Natural killer cell treated with Interleukin-12 subunit alpha and Interleukin-12 subunit beta and Interleukin-15 and Interleukin-18, amount 100 ng/mL, for 72 hours (primary cell): ENCODE results near the gene ASAP3. TPM values are rescaled to one million over a fixed set of nuclear protein-coding genes. Genes with fewer than 3 reads are reported as not detected.
"Not testable (repeated sequence)": the region's sequence is repeated elsewhere in the genome, so short reads cannot be mapped to it uniquely, and the experiment has no call there.

ENCODE experiments used
- ATAC-seq, 2 donors: fragments of 150-1000 bp; cut with Tn5 transposase in 1 of 2; sonication (Bioruptor Pico), chemical (Tn5 transposase) in 1 of 2; 2 replicates each; pipeline ENCODE4 v1.10.0; 2021
- DNase-seq: peaks from one replicate; pipeline ENCODE4 v3.0.0; 2022; ENCODE audit warnings: low spot score
- H3K27ac Mint-ChIP-seq, 2 donors: 1 replicate in 1 of 2; 2 replicates in 1 of 2; pipeline ENCODE4 v1.8.0; 2022; ENCODE audit warnings: mixed read lengths in 2 of 2, mild to moderate bottlenecking in 1 of 2, moderate library complexity in 1 of 2
- H3K27me3 Mint-ChIP-seq, 2 donors: 1 replicate in 1 of 2; 2 replicates in 1 of 2; pipeline ENCODE4 v1.8.0; 2022; ENCODE audit warnings: mixed read lengths in 2 of 2
- H3K36me3 Mint-ChIP-seq: one replicate; pipeline ENCODE4 v1.8.0; 2022; ENCODE audit warnings: mixed read lengths
- H3K4me1 Mint-ChIP-seq, 2 donors: 1 replicate in 1 of 2; 2 replicates in 1 of 2; pipeline ENCODE4 v1.8.0; 2022; ENCODE audit warnings: low read depth in 2 of 2, mixed read lengths in 2 of 2, mild to moderate bottlenecking in 1 of 2
- H3K4me3 Mint-ChIP-seq: one replicate; pipeline ENCODE4 v1.8.0; 2022; ENCODE audit warnings: mixed read lengths
- H3K9me3 Mint-ChIP-seq: 2 replicates; pipeline ENCODE4 v1.8.0; 2022; ENCODE audit warnings: mixed read lengths
- total RNA-seq, 2 donors: library from RNA; stranded (reverse); gene quantifications; one replicate each; pipeline ENCODE4 v1.2.3, GENCODE V29; 2022

Gene ASAP3
- total RNA-seq, 2 donors from 2014 or later, result not detected

GRCh38 chr1:23393706-23394105 is 90.3 kb downstream of the ASAP3 start:
- no peaks in the 10 kb centered on the region for H3K9me3 Mint-ChIP-seq
- H3K4me1 Mint-ChIP-seq, result no peaks in the 10 kb centered on the region
- no peak overlapping the region for H3K27ac Mint-ChIP-seq
- DNase-seq (no peak), ATAC-seq (no peak)
- H3K27me3 Mint-ChIP-seq, result peaks cover 0 to 3% of the 10 kb centered on the region in 2 donors
- no peak overlapping the region for H3K4me3 Mint-ChIP-seq
- no peaks in the 10 kb centered on the region for H3K36me3 Mint-ChIP-seq

- H3K36me3 Mint-ChIP-seq, result no peaks in the 10 kb centered on the region
- peak in 1 of 2 donors; percentile 56 for ATAC-seq
- no peak overlapping the region for H3K4me3 Mint-ChIP-seq
- DNase-seq, result no peak
- no peak overlapping the region for H3K27ac Mint-ChIP-seq
- peaks cover 0 to 3% of the 10 kb centered on the region in 2 donors for H3K27me3 Mint-ChIP-seq
- no peaks in the 10 kb centered on the region for H3K4me1 Mint-ChIP-seq
- H3K9me3 Mint-ChIP-seq, result no peaks in the 10 kb centered on the region
Observed at GRCh38 chr1:23392125-23392855, 91.7 kb downstream of the ASAP3 start.

- DNase-seq, result no peak
- H3K27ac Mint-ChIP-seq, result no peak overlapping the region
- no peak for ATAC-seq
- H3K4me1 Mint-ChIP-seq, result no peaks in the 10 kb centered on the region
- peaks cover 0 to 5% of the 10 kb centered on the region in 2 donors for H3K27me3 Mint-ChIP-seq
- no peaks in the 10 kb centered on the region for H3K36me3 Mint-ChIP-seq
- no peak overlapping the region for H3K4me3 Mint-ChIP-seq
- no peaks in the 10 kb centered on the region for H3K9me3 Mint-ChIP-seq
Observed at GRCh38 chr1:23389837-23390321, 94.1 kb downstream of the ASAP3 start.

- no peaks in the 10 kb centered on the region for H3K4me1 Mint-ChIP-seq
- ATAC-seq (no peak), DNase-seq (no peak)
- H3K4me3 Mint-ChIP-seq, result no peak overlapping the region
- no peaks in the 10 kb centered on the region for H3K36me3 Mint-ChIP-seq
- H3K27ac Mint-ChIP-seq, result no peak overlapping the region
- H3K27me3 Mint-ChIP-seq, result peaks cover 0 to 5% of the 10 kb centered on the region in 2 donors
- no peaks in the 10 kb centered on the region for H3K9me3 Mint-ChIP-seq
Observed at GRCh38 chr1:23387494-23387893, 96.5 kb downstream of the ASAP3 start.

GRCh38 chr1:23385119-23385621 is 98.8 kb downstream of the ASAP3 start:
- ATAC-seq (no peak), DNase-seq (no peak)
- Mint-ChIP-seq H3K27ac (no peak overlapping the region), H3K4me1 (no peaks in the 10 kb centered on the region), H3K27me3 (peaks cover 0 to 5% of the 10 kb centered on the region in 2 donors), H3K9me3 (no peaks in the 10 kb centered on the region), H3K4me3 (no peak overlapping the region), H3K36me3 (no peaks in the 10 kb centered on the region)

GRCh38 chr1:23384312-23385058 is 99.5 kb downstream of the ASAP3 start:
- Mint-ChIP-seq H3K9me3 (no peaks in the 10 kb centered on the region), H3K4me3 (no peak overlapping the region), H3K27me3 (peaks cover 0 to 3% of the 10 kb centered on the region in 2 donors), H3K27ac (no peak overlapping the region), H3K4me1 (no peaks in the 10 kb centered on the region), H3K36me3 (no peaks in the 10 kb centered on the region)
- DNase-seq, result no peak
- ATAC-seq, result no peak

- Mint-ChIP-seq H3K9me3 (no peaks in the 10 kb centered on the region), H3K4me3 (no peak overlapping the region), H3K27me3 (peaks cover 0 to 3% of the 10 kb centered on the region in 2 donors), H3K4me1 (no peaks in the 10 kb centered on the region), H3K36me3 (no peaks in the 10 kb centered on the region), H3K27ac (no peak overlapping the region)
- DNase-seq, result no peak
- ATAC-seq, result no peak
Observed at GRCh38 chr1:23383577-23384311, 100.2 kb downstream of the ASAP3 start.

GRCh38 chr1:23381233-23381885 is 102.6 kb downstream of the ASAP3 start:
- no peaks in the 10 kb centered on the region for H3K9me3 Mint-ChIP-seq
- DNase-seq (no peak), ATAC-seq (no peak)
- no peak overlapping the region for H3K4me3 Mint-ChIP-seq
- H3K4me1 Mint-ChIP-seq, result no peaks in the 10 kb centered on the region
- H3K27ac Mint-ChIP-seq, result no peak overlapping the region
- H3K27me3 Mint-ChIP-seq, result no peaks in the 10 kb centered on the region
- H3K36me3 Mint-ChIP-seq, result no peaks in the 10 kb centered on the region

GRCh38 chr1:23380719-23381118 is 103.3 kb downstream of the ASAP3 start:
- Mint-ChIP-seq H3K4me1 (no peaks in the 10 kb centered on the region), H3K27ac (no peak overlapping the region), H3K4me3 (no peak overlapping the region), H3K27me3 (no peaks in the 10 kb centered on the region), H3K9me3 (no peaks in the 10 kb centered on the region), H3K36me3 (no peaks in the 10 kb centered on the region)
- DNase-seq (no peak), ATAC-seq (no peak)

- H3K27me3 Mint-ChIP-seq, H3K4me3 Mint-ChIP-seq, H3K9me3 Mint-ChIP-seq, ATAC-seq, H3K4me1 Mint-ChIP-seq, DNase-seq, H3K36me3 Mint-ChIP-seq, H3K27ac Mint-ChIP-seq: not testable (repeated sequence)
Observed at GRCh38 chr1:23380236-23380635, 103.7 kb downstream of the ASAP3 start.

Other genes starting within 250 kb of the ASAP3 start
- gene HNRNPR, start 139.9 kb downstream of the ASAP3 start, total RNA-seq, result 100 to 1,000 TPM; 188 to 205 TPM
- gene ZNF436, start 114.3 kb downstream of the ASAP3 start, total RNA-seq, result 1 to 10 TPM; 4.7 to 6.3 TPM
- under 1 TPM in 1 of 2 donors, not detected in 1; 0.31 TPM for gene TCEA3, start 59.4 kb downstream of the ASAP3 start, total RNA-seq
- gene E2F2, start 47.1 kb upstream of the ASAP3 start, total RNA-seq, result 10 to 100 TPM; 10.7 to 15.5 TPM
- 1 to 10 TPM; 2.6 to 5.0 TPM for gene ID3, start 75.3 kb upstream of the ASAP3 start, total RNA-seq
- 100 to 1,000 TPM; 560 to 666 TPM for gene RPL11, start 207.6 kb upstream of the ASAP3 start, total RNA-seq